Psoas muscle (tissue), 8 donors: ENCODE data around the gene ENTR1. TPM values are rescaled to one million over a fixed set of nuclear protein-coding genes. Genes with fewer than 3 reads are reported as not detected.

ENCODE experiments used
- ATAC-seq, 4 donors: fragments of 200-7000 bp; cut with Tn5 transposase; one replicate each; pipeline ENCODE4 v1.9.1; 2020; ENCODE audit warnings: moderate library complexity in 3 of 4, mild to moderate bottlenecking in 2 of 4
- DNase-seq, 2 donors: peaks; one replicate each; pipeline ENCODE4 v3.0.0-alpha.2; 2020
- H3K27ac ChIP-seq: fragments of 200-600 bp; one replicate; pipeline ENCODE4 v1.8.0; 2022
- H3K27me3 ChIP-seq, 3 donors: fragments of 200-600 bp in 1 of 3; one replicate each; pipeline versions ENCODE4 v1.6.1 to v1.8.0; 2013 to 2022; ENCODE audit warnings: low read length in 2 of 3, mild to moderate bottlenecking in 2 of 3, moderate library complexity in 1 of 3; ENCODE audit not compliant: insufficient read depth in 3 of 3
- H3K36me3 ChIP-seq, 2 donors: fragments of 200-600 bp in 1 of 2; one replicate each; pipeline versions ENCODE4 v1.6.1 to v1.8.0; 2013 to 2022; ENCODE audit warnings: low read depth in 1 of 2, mild to moderate bottlenecking in 1 of 2, moderate library complexity in 1 of 2; ENCODE audit not compliant: insufficient read depth in 1 of 2
- H3K4me1 ChIP-seq: fragments of 200-600 bp; one replicate; pipeline ENCODE4 v1.8.0; 2022
- H3K4me3 ChIP-seq: fragments of 200-600 bp; one replicate; pipeline ENCODE4 v1.8.0; 2022; ENCODE audit warnings: mild to moderate bottlenecking
- H3K9me3 ChIP-seq: fragments of 200-600 bp; one replicate; pipeline ENCODE4 v1.8.0; 2022
- WGBS, 3 donors: extraction: QIAGEN DNeasy Blood & Tissue Kit; methylation state at CpG; one replicate each; pipeline versions ENCODE4 v1.1.6 to v1.1.7; 2013; 5-methylcytosine and 5-hydroxymethylcytosine counted together
- intact Hi-C, 2 donors: fragments of 100-400 bp; cut with DNase I; formaldehyde crosslinking; loops; one replicate each; pipeline versions ENCODE4 v1.11.0 to v1.14.2; 2022
- polyA plus RNA-seq, 3 donors: library from polyadenylated mRNA; stranded (reverse); fragments of 200-250 nt; gene quantifications; one replicate each; pipeline ENCODE4 v1.2.3, GENCODE V29; 2013
- total RNA-seq, 4 donors: library from RNA; stranded (reverse); fragmentation: NEBNext Ultra II Directional in 2 of 4; extraction: Animal tissue kit (Norgen Biotek cat#: 25700) in 2 of 4; gene quantifications; one replicate each; pipeline versions ENCODE4 v1.2.1 to v1.2.4, GENCODE V29; 2021 to 2023
- TF ChIP-seq, protein P1 (sequence below): fragments of 200-600 bp; IDR thresholded peaks from one replicate; pipeline ENCODE4 v1.8.0; 2022; ENCODE audit warnings: antibody characterized with exemption
- donor health status: healthy with polysubstance abuse.
- donor health status: DM: no; HTN: no; CAD: no; lungs with moderate emphysema.
- donor health status: Bipolar disorder and iron deficiency.
- donor health status: healthy.
- donor health status: DM: yes; HTN: yes; CAD: no.
- donor health status: DM: no; HTN: no; CAD: no.
- donor health status: DM: no; HTN: no; CAD: no.
- donor health status: DM: yes; HTN: yes; CAD: no.

ENTR1 gene
- total and polyA plus RNA-seq, 7 donors: 16.0 to 53.0 (median 34.2) TPM

DNA sequence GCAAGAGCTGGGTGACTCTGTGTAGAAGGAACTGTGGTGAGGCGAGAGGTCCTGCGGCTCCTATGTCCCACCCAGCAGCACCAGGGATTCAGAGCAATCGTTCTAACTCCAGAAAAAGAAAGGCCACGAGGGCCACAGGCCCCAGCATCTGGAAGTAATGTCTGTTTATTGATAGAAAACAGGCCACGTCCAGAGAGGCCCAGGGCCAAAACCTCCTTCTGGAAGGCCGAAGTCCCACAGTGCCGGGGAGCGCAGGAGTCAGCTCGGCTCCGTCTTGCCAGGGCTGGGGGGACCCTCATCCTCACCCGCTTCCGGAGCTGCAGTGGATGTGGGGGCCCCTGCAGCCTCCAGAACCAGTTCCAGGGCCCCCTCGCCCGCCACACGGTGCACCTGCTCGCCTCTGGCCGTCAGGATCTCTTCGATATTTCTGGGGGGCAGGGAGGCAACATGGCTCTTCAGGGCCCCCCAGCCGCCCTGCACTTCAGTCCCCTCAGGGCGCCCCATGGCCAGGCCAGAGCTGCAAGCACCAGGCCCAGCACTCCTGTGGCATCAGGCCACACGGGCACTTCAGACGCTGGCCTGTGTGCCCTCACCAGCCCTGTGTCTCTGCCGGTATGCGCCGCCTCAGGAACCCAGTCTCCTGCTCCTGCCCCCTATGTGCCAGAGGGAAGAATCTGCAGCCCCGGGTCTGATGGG, 48.5 kb downstream of the ENTR1 start:
- H3K27ac ChIP-seq: no peak overlapping the region
- no peak for DNase-seq
- WGBS, 3 donors: 81 to 84% (median 84%) methylated on average over 26 of the region's 26 CpGs
- intact Hi-C loops: no loop called here
- peaks cover 12% of the 10 kb centered on the region for H3K4me1 ChIP-seq
- no peak for ATAC-seq
- no peaks in the 10 kb centered on the region for H3K27me3 ChIP-seq
- no peaks in the 10 kb centered on the region for H3K9me3 ChIP-seq
- H3K36me3 ChIP-seq: peaks cover 0 to 6% of the 10 kb centered on the region in 2 donors
- no peak overlapping the region for H3K4me3 ChIP-seq
- TF ChIP-seq, protein P1, sequence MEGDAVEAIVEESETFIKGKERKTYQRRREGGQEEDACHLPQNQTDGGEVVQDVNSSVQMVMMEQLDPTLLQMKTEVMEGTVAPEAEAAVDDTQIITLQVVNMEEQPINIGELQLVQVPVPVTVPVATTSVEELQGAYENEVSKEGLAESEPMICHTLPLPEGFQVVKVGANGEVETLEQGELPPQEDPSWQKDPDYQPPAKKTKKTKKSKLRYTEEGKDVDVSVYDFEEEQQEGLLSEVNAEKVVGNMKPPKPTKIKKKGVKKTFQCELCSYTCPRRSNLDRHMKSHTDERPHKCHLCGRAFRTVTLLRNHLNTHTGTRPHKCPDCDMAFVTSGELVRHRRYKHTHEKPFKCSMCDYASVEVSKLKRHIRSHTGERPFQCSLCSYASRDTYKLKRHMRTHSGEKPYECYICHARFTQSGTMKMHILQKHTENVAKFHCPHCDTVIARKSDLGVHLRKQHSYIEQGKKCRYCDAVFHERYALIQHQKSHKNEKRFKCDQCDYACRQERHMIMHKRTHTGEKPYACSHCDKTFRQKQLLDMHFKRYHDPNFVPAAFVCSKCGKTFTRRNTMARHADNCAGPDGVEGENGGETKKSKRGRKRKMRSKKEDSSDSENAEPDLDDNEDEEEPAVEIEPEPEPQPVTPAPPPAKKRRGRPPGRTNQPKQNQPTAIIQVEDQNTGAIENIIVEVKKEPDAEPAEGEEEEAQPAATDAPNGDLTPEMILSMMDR: no peak

- Histone ChIP-seq H3K4me3 (no peak overlapping the region), H3K36me3 (peaks cover 0 to 6% of the 10 kb centered on the region in 2 donors), H3K9me3 (no peaks in the 10 kb centered on the region), H3K4me1 (peaks cover 12% of the 10 kb centered on the region), H3K27me3 (no peaks in the 10 kb centered on the region), H3K27ac (no peak overlapping the region)
- TF ChIP-seq, protein P1: no peak
- ATAC-seq: no peak
- DNase-seq: no peak
- intact Hi-C loops: no loop called here
- WGBS, 3 donors: 80 to 86% (median 84%) methylated on average over 42 to 43 of the region's 43 CpGs
Observed at GRCh38 chr9:136361047-136361753, 49.2 kb downstream of the ENTR1 start.

- 75 to 77% (median 77%) methylated on average over 36 to 38 of the region's 38 CpGs for WGBS, 3 donors
Observed at GRCh38 chr9:136359774-136360718, 50.4 kb downstream of the ENTR1 start.

GRCh38 chr9:136358888-136359287, 51.5 kb downstream of the ENTR1 start:
- no peak overlapping the region for H3K27ac ChIP-seq
- intact Hi-C loops: no loop called here
- H3K4me1 ChIP-seq: peaks cover 7% of the 10 kb centered on the region
- H3K9me3 ChIP-seq: no peaks in the 10 kb centered on the region
- 46 to 57% (median 47%) methylated on average over 2 of the region's 2 CpGs for WGBS, 3 donors
- no peak overlapping the region for H3K4me3 ChIP-seq
- ATAC-seq: no peak
- H3K27me3 ChIP-seq: no peaks in the 10 kb centered on the region
- peaks cover 0 to 6% of the 10 kb centered on the region in 2 donors for H3K36me3 ChIP-seq
- TF ChIP-seq, protein P1: no peak
- DNase-seq: no peak

More at GRCh38 chr9:136359774-136360718, 50.4 kb downstream of the ENTR1 start:
- Histone ChIP-seq H3K4me1 (peaks cover 12% of the 10 kb centered on the region), H3K9me3 (no peaks in the 10 kb centered on the region), H3K4me3 (no peak overlapping the region), H3K36me3 (peaks cover 0 to 6% of the 10 kb centered on the region in 2 donors), H3K27ac (no peak overlapping the region), H3K27me3 (no peaks in the 10 kb centered on the region)
- DNase-seq (no peak), ATAC-seq (no peak)
- intact Hi-C loops: no loop called here
- TF ChIP-seq, protein P1: no peak
